ENCODE data around the gene ARHGAP32. TPM values are rescaled to one million over a fixed set of nuclear protein-coding genes. Genes with fewer than 3 reads are reported as not detected.

Gene ARHGAP32
- total RNA-seq, 1 donor from 2014 or later: 21.4 TPM

- H3K27ac ChIP-seq: no peak overlapping the region
- H3K27me3 ChIP-seq: no peaks in the 10 kb centered on the region
- peaks cover 6% of the 10 kb centered on the region for H3K36me3 Mint-ChIP-seq
- no peaks in the 10 kb centered on the region for H3K9me3 Mint-ChIP-seq
- H3K36me3 ChIP-seq: no peaks in the 10 kb centered on the region
- H3K4me1 ChIP-seq: no peaks in the 10 kb centered on the region
- peaks cover 11% of the 10 kb centered on the region for H3K27me3 Mint-ChIP-seq (ENCODE audit: insufficient read depth, low read depth)
- peak; percentile 83 for DNase-seq (ENCODE audit: low spot score)
- no peaks in the 10 kb centered on the region for H3K79me2 ChIP-seq (ENCODE audit: low read depth)
- H2AFZ ChIP-seq (replicated peaks): no peak overlapping the region
- no peak overlapping the region for H3K9ac ChIP-seq
- no peak overlapping the region for H3K4me3 ChIP-seq
- no peak overlapping the region for H3K4me2 ChIP-seq
- H3K4me1 Mint-ChIP-seq: no peaks in the 10 kb centered on the region
- TF ChIP-seq EZH2phosphoT487 (IDR thresholded peaks at IDR 0.05): no peak
- peak; percentile 88 for TF ChIP-seq CTCF (IDR thresholded peaks at IDR 0.05)
- no peak for TF ChIP-seq EZH2 (IDR thresholded peaks at IDR 0.05)
- H3K27ac Mint-ChIP-seq: no peak overlapping the region
- H3F3A ChIP-seq (ENCODE audit: low read depth): no peaks in the 10 kb centered on the region
- no peaks in the 10 kb centered on the region for H3K9me3 ChIP-seq (ENCODE audit: low read depth)
- H3K4me3 Mint-ChIP-seq: no peak overlapping the region
- no peaks in the 10 kb centered on the region for H4K20me1 ChIP-seq (ENCODE audit: low read depth)
These were observed 235.5 kb downstream of the ARHGAP32 start for GRCh38 chr11:128956401-128957201.

DNA sequence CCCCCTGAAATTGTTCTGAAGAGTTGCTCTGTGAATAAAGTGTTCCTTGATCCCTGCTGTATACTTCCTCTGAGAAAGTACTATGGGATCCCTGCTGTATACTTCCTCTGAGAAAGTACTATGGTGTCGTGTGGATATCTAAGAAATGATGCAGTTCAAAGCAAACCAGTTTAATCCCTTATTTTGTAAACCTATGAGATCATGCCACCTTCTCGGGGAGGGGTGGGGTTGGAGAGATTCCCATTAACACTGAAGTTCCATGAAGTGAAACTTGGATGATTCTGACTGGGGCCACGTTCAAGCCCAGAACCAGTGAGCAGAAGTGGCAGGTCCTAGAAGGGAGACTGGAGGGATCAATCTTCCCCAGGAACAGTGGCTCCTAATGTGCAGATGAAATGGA lies 236.5 kb downstream of the ARHGAP32 start:
- H3K4me3 Mint-ChIP-seq: no peak overlapping the region
- Histone ChIP-seq H3K36me3 (no peaks in the 10 kb centered on the region), H3K9ac (no peak overlapping the region), H3K9me3 (ENCODE audit: low read depth) (no peaks in the 10 kb centered on the region), H4K20me1 (ENCODE audit: low read depth) (no peaks in the 10 kb centered on the region), H3K27me3 (no peaks in the 10 kb centered on the region), H3K4me3 (no peak overlapping the region), H3F3A (ENCODE audit: low read depth) (no peaks in the 10 kb centered on the region), H3K27ac (no peak overlapping the region), H3K4me2 (no peak overlapping the region), H3K4me1 (no peaks in the 10 kb centered on the region), H2AFZ (replicated peaks) (no peak overlapping the region), H3K79me2 (ENCODE audit: low read depth) (no peaks in the 10 kb centered on the region)
- H3K4me1 Mint-ChIP-seq: no peaks in the 10 kb centered on the region
- H3K27ac Mint-ChIP-seq: no peak overlapping the region
- DNase-seq (ENCODE audit: low spot score): no peak
- no peaks in the 10 kb centered on the region for H3K9me3 Mint-ChIP-seq
- peaks cover 3% of the 10 kb centered on the region for H3K36me3 Mint-ChIP-seq
- peaks cover 11% of the 10 kb centered on the region for H3K27me3 Mint-ChIP-seq (ENCODE audit: insufficient read depth, low read depth)
- TF ChIP-seq EZH2phosphoT487 (IDR thresholded peaks at IDR 0.05): no peak
- no peak for TF ChIP-seq EZH2 (IDR thresholded peaks at IDR 0.05)
- TF ChIP-seq CTCF (IDR thresholded peaks at IDR 0.05): no peak

DNA sequence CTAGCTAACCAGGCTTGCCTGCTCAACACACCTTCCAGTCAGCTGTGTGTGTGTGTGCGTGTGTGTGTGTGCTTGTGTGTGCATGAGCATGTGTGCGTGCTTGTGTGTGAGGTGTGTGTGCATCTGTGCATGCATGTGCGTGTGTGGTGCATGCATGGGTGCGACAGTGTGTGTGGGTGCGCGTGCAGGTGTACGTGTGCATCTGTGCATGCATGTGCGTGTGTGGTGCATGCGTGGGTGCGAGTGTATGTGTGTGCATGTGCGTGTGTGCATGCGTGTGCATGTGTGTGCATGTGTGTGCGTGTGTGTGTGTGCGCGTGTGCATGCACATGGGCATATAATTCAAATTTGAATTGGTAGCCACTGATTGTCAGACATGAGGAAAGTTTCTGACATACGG lies 239.0 kb downstream of the ARHGAP32 start:
- Histone ChIP-seq H2AFZ (replicated peaks) (no peak overlapping the region), H3K4me2 (no peak overlapping the region), H3F3A (ENCODE audit: low read depth) (no peaks in the 10 kb centered on the region), H3K4me1 (no peaks in the 10 kb centered on the region), H3K79me2 (ENCODE audit: low read depth) (no peaks in the 10 kb centered on the region), H3K36me3 (no peaks in the 10 kb centered on the region), H3K27ac (no peak overlapping the region), H3K27me3 (no peaks in the 10 kb centered on the region), H3K4me3 (no peak overlapping the region), H3K9ac (no peak overlapping the region), H4K20me1 (ENCODE audit: low read depth) (no peaks in the 10 kb centered on the region), H3K9me3 (ENCODE audit: low read depth) (no peaks in the 10 kb centered on the region)
- no peaks in the 10 kb centered on the region for H3K36me3 Mint-ChIP-seq
- no peak overlapping the region for H3K27ac Mint-ChIP-seq
- TF ChIP-seq EZH2 (IDR thresholded peaks at IDR 0.05) (no peak), CTCF (IDR thresholded peaks at IDR 0.05) (no peak), EZH2phosphoT487 (IDR thresholded peaks at IDR 0.05) (no peak)
- H3K4me1 Mint-ChIP-seq: no peaks in the 10 kb centered on the region
- H3K27me3 Mint-ChIP-seq (ENCODE audit: insufficient read depth, low read depth): peaks cover 6% of the 10 kb centered on the region
- DNase-seq (ENCODE audit: low spot score): no peak
- no peaks in the 10 kb centered on the region for H3K9me3 Mint-ChIP-seq
- H3K4me3 Mint-ChIP-seq: no peak overlapping the region
